PC-9 (cell line): ENCODE results near the gene RAD51D.
A peak's percentile ranks its signal among the peaks of the same experiment; 100 is the strongest.

Source experiments
- EZH2 ChIP-seq: fragments of 200-600 bp; sonication (generic); IDR thresholded peaks from 2 replicates; pipeline ENCODE4 v1.8.0; 2017; ENCODE audit warnings: antibody characterized with exemption, low read depth
- TF ChIP-seq, protein P1 (sequence below): fragments of 200-600 bp; sonication (generic); conservative IDR thresholded peaks from 2 replicates; pipeline ENCODE4 v1.6.1; 2017; ENCODE audit warnings: mixed run types, antibody characterized with exemption, mild to moderate bottlenecking, moderate library complexity

DNA sequence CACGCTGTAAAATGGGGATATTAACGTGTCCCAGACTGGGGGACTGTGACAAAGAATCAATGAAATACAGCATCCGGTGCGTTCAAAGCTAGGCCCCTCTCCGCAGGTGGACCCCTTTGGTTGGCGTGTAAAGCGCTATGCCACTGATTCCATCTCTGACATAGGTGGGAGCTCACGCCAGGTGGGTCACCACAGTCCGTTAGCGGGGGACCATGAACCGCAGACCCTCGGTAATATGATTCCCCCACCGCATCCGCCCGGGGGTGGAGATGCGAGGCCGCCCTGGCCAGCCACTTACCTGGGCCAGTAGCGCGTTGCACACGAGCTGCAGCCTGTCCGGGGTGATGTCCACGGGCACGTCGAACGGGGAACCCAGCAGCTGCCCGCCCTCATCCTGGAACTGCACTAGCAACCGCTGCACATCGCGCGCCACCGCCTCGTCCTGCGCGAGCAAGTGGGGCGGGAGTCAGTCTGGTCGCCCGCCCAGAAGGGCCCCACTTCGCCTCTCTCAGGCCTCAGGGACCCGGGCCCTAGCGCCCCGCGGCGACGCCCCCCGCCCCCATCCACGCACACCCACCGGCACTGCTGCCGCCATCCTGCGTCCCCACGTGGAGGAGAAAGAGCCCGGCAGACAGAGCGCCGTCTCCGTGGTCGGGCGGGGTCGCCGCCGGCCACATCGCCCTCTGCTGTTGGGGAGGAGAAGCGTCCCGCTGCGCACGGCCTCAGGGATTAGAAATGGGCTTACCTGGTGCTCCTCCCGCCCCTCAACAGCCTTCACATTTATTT is 22.2 kb upstream of the RAD51D start, which contains the start of gene NLE1:
- TF ChIP-seq, protein P1, sequence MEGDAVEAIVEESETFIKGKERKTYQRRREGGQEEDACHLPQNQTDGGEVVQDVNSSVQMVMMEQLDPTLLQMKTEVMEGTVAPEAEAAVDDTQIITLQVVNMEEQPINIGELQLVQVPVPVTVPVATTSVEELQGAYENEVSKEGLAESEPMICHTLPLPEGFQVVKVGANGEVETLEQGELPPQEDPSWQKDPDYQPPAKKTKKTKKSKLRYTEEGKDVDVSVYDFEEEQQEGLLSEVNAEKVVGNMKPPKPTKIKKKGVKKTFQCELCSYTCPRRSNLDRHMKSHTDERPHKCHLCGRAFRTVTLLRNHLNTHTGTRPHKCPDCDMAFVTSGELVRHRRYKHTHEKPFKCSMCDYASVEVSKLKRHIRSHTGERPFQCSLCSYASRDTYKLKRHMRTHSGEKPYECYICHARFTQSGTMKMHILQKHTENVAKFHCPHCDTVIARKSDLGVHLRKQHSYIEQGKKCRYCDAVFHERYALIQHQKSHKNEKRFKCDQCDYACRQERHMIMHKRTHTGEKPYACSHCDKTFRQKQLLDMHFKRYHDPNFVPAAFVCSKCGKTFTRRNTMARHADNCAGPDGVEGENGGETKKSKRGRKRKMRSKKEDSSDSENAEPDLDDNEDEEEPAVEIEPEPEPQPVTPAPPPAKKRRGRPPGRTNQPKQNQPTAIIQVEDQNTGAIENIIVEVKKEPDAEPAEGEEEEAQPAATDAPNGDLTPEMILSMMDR, result peak; percentile 85
- TF ChIP-seq EZH2, result no peak
